Activated naive CD4-positive, alpha-beta T cell treated with anti-CD3 and anti-CD28 coated beads, Interleukin-2, amount 10 ng/mL, durations not matched to agents 7 days and 5 days (primary cell): ENCODE measurements around the gene PHF12.
"Not testable (repeated sequence)": the region's sequence is repeated elsewhere in the genome, so short reads cannot be mapped to it uniquely, and the experiment has no call there.

Experiments used
- CTCF ChIA-PET: fragments of 350-600 bp; sonication (Branson Sonifier 250); formaldehyde crosslinking; loops from one replicate; lab custom pipeline; 2021; ENCODE audit warnings: antibody characterized with exemption; lab: Charles Lee
- DNase-seq: peaks from one replicate; pipeline ENCODE4 v3.0.0-alpha.2; 2020
- H3K27ac Mint-ChIP-seq: one replicate; pipeline ENCODE4 v1.8.0; 2021; ENCODE audit warnings: mild to moderate bottlenecking, moderate library complexity, mixed read lengths
- H3K27me3 Mint-ChIP-seq: one replicate; pipeline ENCODE4 v1.8.0; 2021; ENCODE audit warnings: mild to moderate bottlenecking, mixed read lengths
- H3K36me3 Mint-ChIP-seq: one replicate; pipeline ENCODE4 v1.8.0; 2021; ENCODE audit warnings: mixed read lengths
- H3K4me1 Mint-ChIP-seq: one replicate; pipeline ENCODE4 v1.8.0; 2021; ENCODE audit warnings: mixed read lengths
- H3K4me3 Mint-ChIP-seq: one replicate; pipeline ENCODE4 v1.8.0; 2021; ENCODE audit warnings: mild to moderate bottlenecking, moderate library complexity, mixed read lengths
- H3K9me3 Mint-ChIP-seq: one replicate; pipeline ENCODE4 v1.8.0; 2021; ENCODE audit warnings: mixed read lengths

Gene PHF12

GRCh38 chr17:28896491-28896883, 54.8 kb downstream of the PHF12 start:
- no peaks in the 10 kb centered on the region for H3K9me3 Mint-ChIP-seq
- H3K4me1 Mint-ChIP-seq: peaks cover 71% of the 10 kb centered on the region
- DNase-seq: no peak
- CTCF ChIA-PET: interaction anchor here (0.6 to 3.4 kb wide), 6 partner anchors 19 to 170 kb away, joined by 3 to 23 read pairs (median 4); partner anchors contain the start of gene TLCD1
- H3K4me3 Mint-ChIP-seq: peak overlapping the region; percentile 98
- peak overlapping the region; percentile 95 for H3K27ac Mint-ChIP-seq
- no peaks in the 10 kb centered on the region for H3K27me3 Mint-ChIP-seq
- peaks cover 59% of the 10 kb centered on the region for H3K36me3 Mint-ChIP-seq

GRCh38 chr17:28895794-28896447, 55.4 kb downstream of the PHF12 start:
- peaks cover 63% of the 10 kb centered on the region for H3K36me3 Mint-ChIP-seq
- H3K4me1 Mint-ChIP-seq: peaks cover 74% of the 10 kb centered on the region
- H3K4me3 Mint-ChIP-seq: peak overlapping the region; percentile 98
- H3K9me3 Mint-ChIP-seq: no peaks in the 10 kb centered on the region
- no peak for DNase-seq
- no peaks in the 10 kb centered on the region for H3K27me3 Mint-ChIP-seq
- peak overlapping the region; percentile 95 for H3K27ac Mint-ChIP-seq
- CTCF ChIA-PET: interaction anchor here (0.6 to 3.4 kb wide), 7 partner anchors 19 to 169 kb away, joined by 3 to 23 read pairs (median 4); partner anchors contain the start of gene TLCD1

GRCh38 chr17:28893248-28894183, 57.8 kb downstream of the PHF12 start:
- not testable (repeated sequence) for H3K27me3 Mint-ChIP-seq, H3K9me3 Mint-ChIP-seq
- H3K36me3 Mint-ChIP-seq: peaks cover 49% of the 10 kb centered on the region
- H3K4me1 Mint-ChIP-seq: peaks cover 78% of the 10 kb centered on the region
- H3K4me3 Mint-ChIP-seq: peak overlapping the region; percentile 74
- CTCF ChIA-PET: interaction anchor here (0.6 to 4.1 kb wide), 10 partner anchors 9 to 409 kb away, joined by 3 to 17 read pairs (median 3); partner anchors contain the start of genes DHRS13 and FAM222B
- H3K27ac Mint-ChIP-seq: peak overlapping the region; percentile 97
- DNase-seq: peak; percentile 40

- Mint-ChIP-seq H3K27me3 (no peaks in the 10 kb centered on the region), H3K9me3 (no peaks in the 10 kb centered on the region), H3K36me3 (peaks cover 47% of the 10 kb centered on the region), H3K4me3 (peak overlapping the region; percentile 10), H3K4me1 (peaks cover 71% of the 10 kb centered on the region), H3K27ac (peak overlapping the region; percentile 85)
- CTCF ChIA-PET: interaction anchor here (1.7 to 4.1 kb wide), 2 partner anchors 10 to 43 kb away, joined by 4 to 17 read pairs; partner anchors contain the start of gene DHRS13
- no peak for DNase-seq
These were observed 59.3 kb downstream of the PHF12 start for GRCh38 chr17:28892024-28892423.

GRCh38 chr17:28891201-28891600, 60.1 kb downstream of the PHF12 start:
- H3K27me3 Mint-ChIP-seq: no peaks in the 10 kb centered on the region
- no peak overlapping the region for H3K4me3 Mint-ChIP-seq
- no peak for DNase-seq
- H3K27ac Mint-ChIP-seq: peak overlapping the region; percentile 85
- CTCF ChIA-PET: interaction anchor here (1.0 to 4.1 kb wide), 3 partner anchors 11 to 127 kb away, joined by 3 to 17 read pairs (median 4); partner anchors contain the start of gene DHRS13
- peaks cover 65% of the 10 kb centered on the region for H3K4me1 Mint-ChIP-seq
- no peaks in the 10 kb centered on the region for H3K9me3 Mint-ChIP-seq
- H3K36me3 Mint-ChIP-seq: peaks cover 41% of the 10 kb centered on the region

GRCh38 chr17:28889996-28890395, 61.3 kb downstream of the PHF12 start:
- H3K27me3 Mint-ChIP-seq: no peaks in the 10 kb centered on the region
- no peak for DNase-seq
- H3K9me3 Mint-ChIP-seq: no peaks in the 10 kb centered on the region
- H3K4me3 Mint-ChIP-seq: no peak overlapping the region
- peak overlapping the region; percentile 78 for H3K27ac Mint-ChIP-seq
- H3K36me3 Mint-ChIP-seq: peaks cover 43% of the 10 kb centered on the region
- peaks cover 54% of the 10 kb centered on the region for H3K4me1 Mint-ChIP-seq
- CTCF ChIA-PET: interaction anchor here (1.0 to 4.1 kb wide), 2 partner anchors 12 to 126 kb away, joined by 3 to 17 read pairs; partner anchors contain the start of gene DHRS13

- CTCF ChIA-PET: interaction anchor here (1.5 kb wide), 1 partner anchor 18 kb away, joined by 3 read pairs; no protein-coding TSS in a partner anchor
- Mint-ChIP-seq H3K4me3 (no peak overlapping the region), H3K36me3 (peaks cover 50% of the 10 kb centered on the region), H3K4me1 (peaks cover 51% of the 10 kb centered on the region), H3K27ac (peak overlapping the region; percentile 42), H3K27me3 (no peaks in the 10 kb centered on the region), H3K9me3 (no peaks in the 10 kb centered on the region)
- no peak for DNase-seq
These were observed 62.5 kb downstream of the PHF12 start for GRCh38 chr17:28888832-28889231.

GRCh38 chr17:28887871-28888471, 63.3 kb downstream of the PHF12 start:
- Mint-ChIP-seq H3K4me1 (peaks cover 43% of the 10 kb centered on the region), H3K9me3 (no peaks in the 10 kb centered on the region), H3K36me3 (peaks cover 47% of the 10 kb centered on the region), H3K27ac (peak overlapping the region; percentile 14), H3K4me3 (no peak overlapping the region), H3K27me3 (no peaks in the 10 kb centered on the region)
- CTCF ChIA-PET: interaction anchor here (1.5 kb wide), 1 partner anchor 17 kb away, joined by 3 read pairs; no protein-coding TSS in a partner anchor
- DNase-seq: no peak

GRCh38 chr17:28885951-28886350, 65.4 kb downstream of the PHF12 start:
- Mint-ChIP-seq H3K27ac (no peak overlapping the region), H3K4me1 (peaks cover 25% of the 10 kb centered on the region), H3K36me3 (peaks cover 48% of the 10 kb centered on the region)

GRCh38 chr17:28885363-28885762, 66.0 kb downstream of the PHF12 start:
- peaks cover 19% of the 10 kb centered on the region for H3K4me1 Mint-ChIP-seq
- CTCF ChIA-PET: no interaction called here
- H3K4me3 Mint-ChIP-seq: no peak overlapping the region
- peaks cover 46% of the 10 kb centered on the region for H3K36me3 Mint-ChIP-seq
- DNase-seq: no peak
- no peaks in the 10 kb centered on the region for H3K27me3 Mint-ChIP-seq
- no peaks in the 10 kb centered on the region for H3K9me3 Mint-ChIP-seq
- H3K27ac Mint-ChIP-seq: no peak overlapping the region

More at GRCh38 chr17:28885951-28886350, 65.4 kb downstream of the PHF12 start:
- no peak for DNase-seq
- H3K4me3 Mint-ChIP-seq: no peak overlapping the region
- CTCF ChIA-PET: no interaction called here
- no peaks in the 10 kb centered on the region for H3K27me3 Mint-ChIP-seq
- H3K9me3 Mint-ChIP-seq: no peaks in the 10 kb centered on the region

- Mint-ChIP-seq H3K27ac (peak overlapping the region; percentile 68), H3K4me1 (peaks cover 6% of the 10 kb centered on the region), H3K9me3 (no peaks in the 10 kb centered on the region), H3K4me3 (no peak overlapping the region), H3K27me3 (no peaks in the 10 kb centered on the region), H3K36me3 (peaks cover 50% of the 10 kb centered on the region)
- CTCF ChIA-PET: no interaction called here
- DNase-seq: no peak
These were observed 67.2 kb downstream of the PHF12 start for GRCh38 chr17:28883967-28884702.

- H3K4me3 Mint-ChIP-seq: no peak overlapping the region
- H3K27ac Mint-ChIP-seq: no peak overlapping the region
- H3K36me3 Mint-ChIP-seq: peaks cover 59% of the 10 kb centered on the region
- no peaks in the 10 kb centered on the region for H3K9me3 Mint-ChIP-seq
- H3K27me3 Mint-ChIP-seq: no peaks in the 10 kb centered on the region
- DNase-seq: no peak
- CTCF ChIA-PET: interaction anchor here (0.8 kb wide), 1 partner anchor 119 kb away, joined by 4 read pairs; no protein-coding TSS in a partner anchor
- H3K4me1 Mint-ChIP-seq: peaks cover 2% of the 10 kb centered on the region
These were observed 69.0 kb downstream of the PHF12 start for GRCh38 chr17:28882154-28882895.
